ENCODE data around the gene SHC3.

- TF ChIP-seq, protein P1, sequence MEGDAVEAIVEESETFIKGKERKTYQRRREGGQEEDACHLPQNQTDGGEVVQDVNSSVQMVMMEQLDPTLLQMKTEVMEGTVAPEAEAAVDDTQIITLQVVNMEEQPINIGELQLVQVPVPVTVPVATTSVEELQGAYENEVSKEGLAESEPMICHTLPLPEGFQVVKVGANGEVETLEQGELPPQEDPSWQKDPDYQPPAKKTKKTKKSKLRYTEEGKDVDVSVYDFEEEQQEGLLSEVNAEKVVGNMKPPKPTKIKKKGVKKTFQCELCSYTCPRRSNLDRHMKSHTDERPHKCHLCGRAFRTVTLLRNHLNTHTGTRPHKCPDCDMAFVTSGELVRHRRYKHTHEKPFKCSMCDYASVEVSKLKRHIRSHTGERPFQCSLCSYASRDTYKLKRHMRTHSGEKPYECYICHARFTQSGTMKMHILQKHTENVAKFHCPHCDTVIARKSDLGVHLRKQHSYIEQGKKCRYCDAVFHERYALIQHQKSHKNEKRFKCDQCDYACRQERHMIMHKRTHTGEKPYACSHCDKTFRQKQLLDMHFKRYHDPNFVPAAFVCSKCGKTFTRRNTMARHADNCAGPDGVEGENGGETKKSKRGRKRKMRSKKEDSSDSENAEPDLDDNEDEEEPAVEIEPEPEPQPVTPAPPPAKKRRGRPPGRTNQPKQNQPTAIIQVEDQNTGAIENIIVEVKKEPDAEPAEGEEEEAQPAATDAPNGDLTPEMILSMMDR (conservative IDR thresholded peaks at IDR 0.05; ENCODE audit: low read depth, low read length): no peak
- TF ChIP-seq EZH2 (IDR thresholded peaks at IDR 0.05; ENCODE audit: low read length, unreplicated experiment): no peak
- TF ChIP-seq EZH2phosphoT487 (IDR thresholded peaks at IDR 0.05; ENCODE audit: borderline replicate concordance, low read length): no peak
Observed at GRCh38 chr9:89115426-89115825, 63.2 kb downstream of the SHC3 start.
